Loucy (cell line): ENCODE data around the gene ZNF385D.

Experiments used
- EZH2phosphoT487 ChIP-seq: fragments of 200-600 bp; IDR thresholded peaks from 2 replicates; pipeline ENCODE4 v1.6.1; 2018; ENCODE audit warnings: antibody characterized with exemption, mild to moderate bottlenecking, moderate library complexity, borderline replicate concordance
- TF ChIP-seq, protein P1 (sequence below): fragments of 200-600 bp; sonication (generic); conservative IDR thresholded peaks from 2 replicates; pipeline ENCODE4 v1.5.1; 2014; ENCODE audit warnings: mild to moderate bottlenecking, antibody characterized with exemption, low read length

DNA sequence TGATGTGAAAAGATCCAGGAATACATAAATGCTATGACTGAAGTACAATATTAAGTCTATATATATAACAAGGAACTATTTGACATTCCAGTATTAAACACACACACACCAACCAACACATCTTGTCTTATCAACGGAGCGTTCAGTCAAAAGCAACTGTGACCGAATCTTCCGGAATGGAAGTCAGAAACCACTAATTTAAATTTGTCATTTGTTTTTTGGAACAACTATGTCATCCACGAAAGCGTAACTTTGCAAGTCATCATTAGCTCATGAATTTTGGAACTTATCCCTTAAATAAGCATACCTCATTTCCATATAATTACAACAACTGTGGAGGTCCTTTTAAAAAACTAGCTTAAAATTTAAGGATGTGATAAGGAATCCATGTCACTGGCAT lies 5.0 kb downstream of the ZNF385D start:
- TF ChIP-seq, protein P1, sequence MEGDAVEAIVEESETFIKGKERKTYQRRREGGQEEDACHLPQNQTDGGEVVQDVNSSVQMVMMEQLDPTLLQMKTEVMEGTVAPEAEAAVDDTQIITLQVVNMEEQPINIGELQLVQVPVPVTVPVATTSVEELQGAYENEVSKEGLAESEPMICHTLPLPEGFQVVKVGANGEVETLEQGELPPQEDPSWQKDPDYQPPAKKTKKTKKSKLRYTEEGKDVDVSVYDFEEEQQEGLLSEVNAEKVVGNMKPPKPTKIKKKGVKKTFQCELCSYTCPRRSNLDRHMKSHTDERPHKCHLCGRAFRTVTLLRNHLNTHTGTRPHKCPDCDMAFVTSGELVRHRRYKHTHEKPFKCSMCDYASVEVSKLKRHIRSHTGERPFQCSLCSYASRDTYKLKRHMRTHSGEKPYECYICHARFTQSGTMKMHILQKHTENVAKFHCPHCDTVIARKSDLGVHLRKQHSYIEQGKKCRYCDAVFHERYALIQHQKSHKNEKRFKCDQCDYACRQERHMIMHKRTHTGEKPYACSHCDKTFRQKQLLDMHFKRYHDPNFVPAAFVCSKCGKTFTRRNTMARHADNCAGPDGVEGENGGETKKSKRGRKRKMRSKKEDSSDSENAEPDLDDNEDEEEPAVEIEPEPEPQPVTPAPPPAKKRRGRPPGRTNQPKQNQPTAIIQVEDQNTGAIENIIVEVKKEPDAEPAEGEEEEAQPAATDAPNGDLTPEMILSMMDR: no peak
- no peak for TF ChIP-seq EZH2phosphoT487
